Type B pancreatic cell (in vitro differentiated cells): ENCODE results near the gene CDH2. TPM values are rescaled to one million over a fixed set of nuclear protein-coding genes. Genes with fewer than 3 reads are reported as not detected.

Source experiments
- DNase-seq: peaks from one replicate; pipeline ENCODE4 v3.0.0; 2021; ENCODE audit warnings: mixed read lengths; ENCODE audit not compliant: unreplicated experiment; ENCODE audit errors: extremely low spot score
- H3K27ac Mint-ChIP-seq: 2 replicates; pipeline ENCODE4 v1.8.0; 2021; ENCODE audit warnings: mild to moderate bottlenecking, mixed read lengths
- H3K27me3 Mint-ChIP-seq: 2 replicates; pipeline ENCODE4 v1.8.0; 2021; ENCODE audit warnings: mixed read lengths
- H3K36me3 Mint-ChIP-seq: 2 replicates; pipeline ENCODE4 v1.8.0; 2021; ENCODE audit warnings: mixed read lengths
- H3K4me1 Mint-ChIP-seq: one replicate; pipeline ENCODE4 v1.8.0; 2021; ENCODE audit warnings: mixed read lengths; ENCODE audit not compliant: unreplicated experiment
- H3K4me3 Mint-ChIP-seq: 2 replicates; pipeline ENCODE4 v1.8.0; 2021; ENCODE audit warnings: mild to moderate bottlenecking, mixed read lengths
- H3K9me3 Mint-ChIP-seq: 2 replicates; pipeline ENCODE4 v1.8.0; 2021; ENCODE audit warnings: mixed read lengths
- CTCF ChIP-seq: fragments of 200-600 bp; sonication (generic); conservative IDR thresholded peaks from 2 replicates; pipeline ENCODE4 v1.5.0; 2021; ENCODE audit warnings: antibody characterized with exemption, mild to moderate bottlenecking
- total RNA-seq: library from RNA; stranded (reverse); gene quantifications from 2 replicates; pipeline ENCODE4 v1.2.1, GENCODE V29; 2021; ENCODE audit warnings: low replicate concordance

CDH2 gene
- total RNA-seq, 1 donor from 2014 or later: 145 TPM

GRCh38 chr18:28112056-28112470 lies 64.9 kb downstream of the CDH2 start:
- TF ChIP-seq CTCF: no peak
- H3K4me1 Mint-ChIP-seq: peaks cover 53% of the 10 kb centered on the region
- H3K36me3 Mint-ChIP-seq: no peaks in the 10 kb centered on the region
- no peaks in the 10 kb centered on the region for H3K27me3 Mint-ChIP-seq
- H3K9me3 Mint-ChIP-seq: no peaks in the 10 kb centered on the region
- no peak overlapping the region for H3K27ac Mint-ChIP-seq
- DNase-seq: no peak
- H3K4me3 Mint-ChIP-seq: no peak overlapping the region

GRCh38 chr18:28110924-28111323 lies 66.0 kb downstream of the CDH2 start:
- Mint-ChIP-seq H3K4me1 (peaks cover 47% of the 10 kb centered on the region), H3K27ac (no peak overlapping the region), H3K9me3 (no peaks in the 10 kb centered on the region), H3K4me3 (no peak overlapping the region), H3K36me3 (no peaks in the 10 kb centered on the region), H3K27me3 (no peaks in the 10 kb centered on the region)
- no peak for DNase-seq
- TF ChIP-seq CTCF: no peak

GRCh38 chr18:28109781-28110560 lies 67.0 kb downstream of the CDH2 start:
- H3K27me3 Mint-ChIP-seq: no peaks in the 10 kb centered on the region
- no peak for DNase-seq
- H3K4me1 Mint-ChIP-seq: peaks cover 46% of the 10 kb centered on the region
- H3K9me3 Mint-ChIP-seq: no peaks in the 10 kb centered on the region
- H3K4me3 Mint-ChIP-seq: no peak overlapping the region
- no peak for TF ChIP-seq CTCF
- H3K27ac Mint-ChIP-seq: no peak overlapping the region
- no peaks in the 10 kb centered on the region for H3K36me3 Mint-ChIP-seq

GRCh38 chr18:28108814-28109213 lies 68.1 kb downstream of the CDH2 start:
- H3K4me1 Mint-ChIP-seq: peaks cover 45% of the 10 kb centered on the region
- no peak overlapping the region for H3K27ac Mint-ChIP-seq
- no peak for DNase-seq
- no peak overlapping the region for H3K4me3 Mint-ChIP-seq
- TF ChIP-seq CTCF: no peak
- no peaks in the 10 kb centered on the region for H3K9me3 Mint-ChIP-seq
- H3K27me3 Mint-ChIP-seq: no peaks in the 10 kb centered on the region
- no peaks in the 10 kb centered on the region for H3K36me3 Mint-ChIP-seq

- Mint-ChIP-seq H3K9me3 (no peaks in the 10 kb centered on the region), H3K36me3 (no peaks in the 10 kb centered on the region), H3K4me3 (no peak overlapping the region), H3K27me3 (no peaks in the 10 kb centered on the region), H3K4me1 (peaks cover 41% of the 10 kb centered on the region), H3K27ac (no peak overlapping the region)
- no peak for TF ChIP-seq CTCF
- DNase-seq: no peak
Observed at GRCh38 chr18:28108254-28108653, 68.7 kb downstream of the CDH2 start.
